RPMI8226 (cell line): ENCODE measurements around the gene VTCN1.

ENCODE experiments used
- DNase-seq: peaks from one replicate; pipeline ENCODE4 v3.0.0-alpha.2; 2015

VTCN1 gene

DNA sequence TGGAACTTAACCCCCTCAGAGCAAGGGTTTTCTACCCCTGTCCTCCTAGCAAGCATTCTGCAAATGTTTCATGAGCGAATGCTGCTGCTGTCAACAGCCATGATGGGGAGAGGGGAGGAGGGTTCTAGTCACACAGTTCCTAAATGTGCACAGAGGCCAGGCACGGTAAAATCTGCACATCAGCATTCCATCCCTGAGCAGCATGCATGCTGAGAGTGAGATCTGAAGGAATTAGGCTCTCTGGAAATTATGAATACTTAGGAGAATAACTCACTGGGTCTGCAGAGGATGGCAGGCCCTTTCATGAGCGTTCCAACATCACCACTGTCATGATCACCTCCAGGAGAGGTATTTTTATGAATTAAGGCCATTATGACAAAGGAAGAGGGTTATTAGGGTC, 2.1 kb downstream of the VTCN1 start:
- no peak for DNase-seq

DNA sequence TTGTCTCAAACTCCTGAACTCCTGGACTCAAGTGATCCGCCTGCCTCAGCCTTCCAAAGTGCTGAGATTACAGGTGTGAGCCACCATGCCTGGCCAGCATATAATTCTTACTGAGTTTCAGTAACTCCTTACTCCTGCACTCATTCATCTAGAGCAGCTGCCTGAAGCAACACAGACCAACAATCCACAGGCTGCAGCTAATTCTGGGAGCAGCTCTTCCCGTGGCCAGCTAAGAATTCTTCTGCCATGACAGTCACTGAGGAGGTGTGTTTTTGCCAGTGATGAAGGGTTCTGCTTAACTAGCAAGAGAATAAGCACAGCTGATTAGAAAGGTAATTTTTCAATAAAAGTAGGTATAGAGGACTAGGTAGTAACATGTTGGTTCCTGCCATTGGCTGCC, 5.4 kb downstream of the VTCN1 start:
- DNase-seq: no peak

GRCh38 chr1:117201808-117202207, 8.9 kb downstream of the VTCN1 start:
- DNase-seq: no peak

DNA sequence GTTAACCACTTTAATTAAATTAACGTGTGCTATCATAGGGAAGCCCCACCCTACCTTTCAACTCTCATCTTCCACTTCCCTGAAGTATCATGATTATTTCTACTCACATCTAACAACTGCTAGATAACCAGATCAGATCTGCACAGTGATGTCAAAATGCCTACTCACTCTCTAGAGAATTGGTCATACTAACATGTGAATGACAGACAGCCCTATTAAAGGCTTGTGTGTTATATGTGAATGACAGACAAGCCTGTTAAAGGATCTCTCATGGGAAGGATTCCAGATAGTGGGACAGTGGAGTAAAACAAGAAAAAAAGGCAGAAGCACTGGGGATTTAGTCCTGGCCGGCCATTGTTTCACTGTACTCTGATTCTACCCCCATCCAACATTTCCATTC, 12.6 kb downstream of the VTCN1 start:
- DNase-seq: no peak

GRCh38 chr1:117189726-117190125, 21.0 kb downstream of the VTCN1 start:
- no peak for DNase-seq

DNA sequence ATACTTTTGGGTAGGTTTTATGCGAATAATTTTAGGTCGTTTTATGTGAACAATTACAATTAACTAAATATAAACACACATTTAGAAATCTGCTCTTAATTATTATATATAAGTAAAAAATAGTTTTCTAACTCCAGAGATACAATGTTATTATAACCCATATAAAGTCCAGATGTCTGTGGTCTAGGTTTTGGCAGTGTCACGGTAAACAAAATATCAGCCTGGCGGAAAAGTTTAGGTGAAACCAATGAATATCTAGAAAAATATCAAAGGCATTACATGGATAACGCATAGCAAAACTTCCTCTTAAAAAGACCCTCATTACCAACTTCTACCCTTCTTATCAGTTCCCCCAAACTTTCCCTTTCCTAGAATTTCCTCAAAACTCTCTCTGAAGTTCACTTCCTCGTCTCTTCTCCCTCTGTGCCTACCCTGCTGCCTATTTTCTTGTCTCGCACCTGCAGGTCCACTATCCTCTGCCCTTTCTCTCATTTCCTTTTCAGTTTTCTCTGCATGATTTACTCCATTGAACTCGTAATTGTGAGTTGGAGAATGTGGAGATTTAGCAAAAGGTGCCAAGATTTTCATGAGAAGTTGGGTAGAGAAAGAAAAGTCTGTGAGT, 21.8 kb downstream of the VTCN1 start:
- no peak for DNase-seq

DNA sequence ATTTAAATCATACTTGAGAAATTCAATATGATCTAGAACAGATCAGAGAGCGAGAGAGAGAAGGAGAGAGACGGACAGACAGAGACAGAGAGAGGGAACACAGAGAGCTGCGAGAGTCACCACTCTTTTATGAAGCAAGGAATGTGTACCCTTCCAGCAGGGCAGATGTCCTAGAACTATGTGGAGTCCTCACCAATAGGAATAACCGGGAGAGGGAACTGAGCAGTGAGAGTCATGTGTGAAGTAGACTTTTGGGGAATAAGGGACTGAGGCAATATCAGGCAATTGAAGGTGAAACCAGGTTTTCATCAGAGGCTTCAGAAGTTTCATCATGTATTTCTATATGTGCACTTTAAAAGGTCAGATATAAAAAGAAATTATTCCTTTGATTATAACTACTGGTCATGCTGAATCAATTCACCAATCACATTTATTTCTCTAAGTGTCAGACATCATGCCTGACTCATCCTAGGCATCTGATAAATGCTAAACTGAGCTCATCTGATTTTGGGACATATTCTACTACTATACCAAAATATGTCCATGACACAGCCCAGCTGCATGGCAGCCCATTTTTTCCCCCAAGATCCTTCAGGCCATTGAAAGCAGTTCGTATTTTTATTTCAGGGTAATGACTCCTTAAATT, 22.4 kb downstream of the VTCN1 start:
- no peak for DNase-seq

- no peak for DNase-seq
Measured at GRCh38 chr1:117183112-117183511, 27.6 kb downstream of the VTCN1 start.

- DNase-seq: no peak
Measured at GRCh38 chr1:117182319-117182718, 28.4 kb downstream of the VTCN1 start.

GRCh38 chr1:117181630-117182041, 29.1 kb downstream of the VTCN1 start:
- DNase-seq: no peak

- DNase-seq: no peak
Measured at GRCh38 chr1:117180147-117180967, 30.4 kb downstream of the VTCN1 start.

GRCh38 chr1:117179471-117179870, 31.3 kb downstream of the VTCN1 start:
- no peak for DNase-seq

DNA sequence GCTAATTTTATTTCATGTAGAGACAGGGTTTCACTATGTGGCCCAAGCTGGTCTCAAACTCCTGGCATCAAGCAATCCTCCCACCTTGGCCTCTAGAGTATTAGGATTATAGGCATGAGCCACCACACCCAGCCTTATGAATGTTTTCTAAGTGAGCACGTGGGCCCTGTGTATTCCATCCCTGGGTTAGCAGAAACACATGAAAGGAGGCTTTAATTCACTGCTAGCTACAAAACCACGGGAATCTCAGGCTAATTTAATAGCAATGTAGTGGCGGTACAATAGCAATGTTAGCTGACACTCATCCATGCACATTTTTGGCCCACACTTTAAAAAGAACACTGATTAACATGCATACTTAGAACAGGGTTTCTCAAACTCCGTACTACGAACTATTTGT, 32.0 kb downstream of the VTCN1 start:
- DNase-seq: no peak

DNA sequence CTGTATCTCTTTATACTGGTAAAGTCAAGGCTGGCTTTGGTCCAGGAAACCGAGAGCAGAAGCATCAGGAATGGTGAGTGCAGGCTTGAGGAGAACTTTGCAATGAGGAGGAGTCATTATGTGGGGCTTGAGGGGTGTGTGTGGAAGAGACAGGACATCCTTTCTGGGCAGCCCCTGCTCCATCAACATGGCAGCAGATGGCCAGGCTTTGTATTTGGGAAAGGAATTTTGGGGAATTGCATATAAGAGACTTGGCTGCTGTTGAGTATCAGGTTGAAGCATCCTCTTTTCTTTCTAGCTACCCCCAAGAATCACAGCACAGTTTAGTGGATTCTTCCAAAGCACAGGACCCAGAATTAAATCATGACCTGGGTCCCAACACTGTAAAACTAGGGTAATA, 33.4 kb downstream of the VTCN1 start:
- no peak for DNase-seq

- DNase-seq: no peak
Measured at GRCh38 chr1:117176579-117176978, 34.1 kb downstream of the VTCN1 start.

DNA sequence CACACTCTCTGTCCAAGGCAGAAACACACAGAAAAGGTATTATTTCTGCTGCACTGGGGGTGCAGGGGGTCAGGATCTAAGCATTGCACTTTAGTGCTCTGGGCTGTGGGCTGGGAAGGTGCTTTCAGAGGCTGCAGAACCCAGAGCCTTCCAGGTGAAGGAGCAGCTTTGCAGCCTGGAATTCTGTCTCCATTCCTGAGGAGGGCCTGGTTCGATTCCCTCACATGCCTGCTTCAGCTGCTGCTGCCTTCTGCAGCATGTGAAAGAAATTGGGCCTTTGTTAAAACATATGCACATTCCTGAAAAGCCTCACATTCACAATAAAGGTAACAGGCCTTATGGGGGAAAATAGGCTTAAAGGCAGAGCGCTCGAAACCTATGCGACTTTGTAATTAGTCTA, 35.9 kb downstream of the VTCN1 start:
- DNase-seq: no peak

DNA sequence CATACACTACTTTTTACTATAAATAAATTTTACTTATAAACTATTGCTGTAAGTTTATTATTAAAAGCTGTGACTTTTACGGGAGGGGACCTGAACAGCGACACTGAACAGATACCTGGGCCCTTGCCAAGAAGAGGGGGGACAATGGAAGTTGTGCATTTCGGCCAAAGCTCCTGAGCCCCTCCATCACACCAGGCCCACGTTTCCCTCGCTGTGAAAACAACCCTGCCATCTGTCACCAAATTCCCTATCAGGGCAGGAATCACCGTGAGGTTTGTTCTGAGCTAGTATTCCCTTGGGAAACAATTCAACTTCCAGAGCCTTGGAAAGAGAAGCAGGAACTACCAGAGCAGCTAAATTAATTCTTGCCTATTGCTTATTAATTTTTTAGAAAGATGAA, 37.0 kb downstream of the VTCN1 start:
- no peak for DNase-seq

DNA sequence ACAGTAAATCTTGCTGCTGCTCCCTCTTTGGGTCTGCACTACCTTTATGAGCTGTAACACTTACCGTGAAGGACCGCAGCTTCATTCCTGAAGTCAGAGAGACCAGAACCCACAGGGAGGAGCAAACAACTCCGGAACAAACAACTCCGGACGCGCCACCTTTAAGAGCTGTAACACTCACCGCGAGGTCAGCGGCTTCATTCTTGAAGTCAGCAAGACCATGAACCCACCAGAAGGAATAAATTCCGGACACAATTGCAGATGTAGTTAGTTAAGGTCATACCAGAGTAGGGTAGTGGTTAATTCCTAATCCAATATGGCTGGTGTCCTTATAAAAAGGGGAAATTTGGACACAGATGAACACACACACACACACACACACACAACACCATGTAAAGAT, 37.7 kb downstream of the VTCN1 start:
- DNase-seq: no peak

DNA sequence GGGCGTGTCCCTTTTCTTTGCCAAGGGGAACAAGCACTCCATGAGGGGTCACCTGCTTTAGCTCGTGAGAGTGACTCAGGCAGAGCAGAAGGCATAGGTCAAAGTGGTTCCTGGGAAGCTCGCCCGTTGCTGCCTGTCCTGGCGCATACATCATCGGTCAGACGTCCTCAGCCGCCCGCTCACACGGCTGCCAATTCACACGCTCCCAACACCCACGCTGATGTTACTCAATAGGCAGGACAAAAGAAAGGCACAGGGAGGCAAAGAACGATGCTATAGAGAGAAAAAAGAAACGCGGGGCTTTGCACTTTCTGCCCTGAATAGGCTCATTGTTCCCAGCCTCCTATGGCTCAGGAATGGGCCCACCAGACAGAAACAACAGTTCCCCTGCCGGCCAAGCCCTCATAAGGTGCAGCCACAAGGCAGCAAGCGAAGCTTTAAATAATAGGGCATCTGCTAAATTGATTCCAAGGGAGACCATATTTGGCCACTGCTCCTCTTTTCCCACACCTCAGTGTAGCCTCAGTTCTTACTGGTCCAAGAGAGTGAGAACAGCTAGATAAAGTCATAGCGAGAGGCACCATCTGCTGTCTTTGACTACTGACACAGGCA, 38.7 kb downstream of the VTCN1 start:
- no peak for DNase-seq

DNA sequence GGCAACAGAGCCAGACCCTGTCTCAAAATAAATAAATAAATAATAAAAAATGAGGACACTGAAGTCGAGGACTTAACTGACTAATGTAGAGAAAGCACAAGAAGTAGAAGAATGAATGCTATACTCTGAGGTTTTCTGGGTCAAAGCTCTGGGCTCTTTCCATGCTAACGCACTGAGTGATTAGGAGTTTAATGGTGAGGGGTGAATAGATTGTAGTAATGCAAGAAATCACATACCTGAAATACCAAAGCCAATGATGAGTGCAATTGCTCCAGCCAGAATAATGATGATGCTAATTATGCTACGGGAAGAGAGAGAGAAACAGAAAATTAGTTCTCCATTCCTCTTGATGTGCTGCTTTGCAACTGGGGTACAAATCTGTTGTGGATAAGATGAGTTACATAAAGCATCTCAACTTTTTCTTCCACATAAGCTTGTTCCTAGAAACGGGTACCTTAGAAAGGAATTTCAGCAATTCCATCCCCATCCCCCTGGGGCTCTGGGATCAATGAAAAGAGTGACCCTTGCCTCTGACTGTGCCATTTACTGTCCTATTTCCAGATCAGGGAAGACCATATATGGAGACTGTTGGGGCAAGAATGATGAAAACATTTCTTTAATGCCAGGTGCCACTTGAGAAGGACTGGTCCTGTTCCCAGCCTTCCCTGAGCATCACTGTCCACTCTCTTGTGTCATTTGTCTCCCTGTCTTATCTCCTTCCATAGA, 40.7 kb downstream of the VTCN1 start:
- DNase-seq: no peak

GRCh38 chr1:117167402-117167801, 43.3 kb downstream of the VTCN1 start:
- DNase-seq: no peak

GRCh38 chr1:117166076-117166475, 44.7 kb downstream of the VTCN1 start:
- DNase-seq: no peak

GRCh38 chr1:117164209-117164608, 46.5 kb downstream of the VTCN1 start:
- DNase-seq: no peak
